Progenitor cell of endocrine pancreas (in vitro differentiated cells): ENCODE data around the gene HFM1. TPM values are rescaled to one million over a fixed set of nuclear protein-coding genes. Genes with fewer than 3 reads are reported as not detected.

Source experiments
- DNase-seq: peaks from one replicate; pipeline ENCODE4 v3.0.0; 2021; ENCODE audit warnings: low spot score; ENCODE audit not compliant: unreplicated experiment
- H3K27ac Mint-ChIP-seq: 2 replicates; pipeline ENCODE4 v1.8.0; 2021; ENCODE audit warnings: mild to moderate bottlenecking, moderate library complexity, mixed read lengths
- H3K27me3 Mint-ChIP-seq: 2 replicates; pipeline ENCODE4 v1.8.0; 2021; ENCODE audit warnings: mixed read lengths
- H3K36me3 Mint-ChIP-seq: 2 replicates; pipeline ENCODE4 v1.8.0; 2022; ENCODE audit warnings: mixed read lengths; ENCODE audit not compliant: insufficient read depth
- H3K4me1 Mint-ChIP-seq: 2 replicates; pipeline ENCODE4 v1.8.0; 2021; ENCODE audit warnings: low read depth, mixed read lengths
- H3K4me3 Mint-ChIP-seq: 2 replicates; pipeline ENCODE4 v1.8.0; 2021; ENCODE audit warnings: low read depth, mild to moderate bottlenecking, moderate library complexity, mixed read lengths
- H3K9me3 Mint-ChIP-seq: 2 replicates; pipeline ENCODE4 v1.8.0; 2021; ENCODE audit warnings: low read depth, mixed read lengths
- CTCF ChIP-seq: fragments of 200-600 bp; sonication (generic); IDR thresholded peaks from one replicate; pipeline ENCODE4 v1.5.0; 2021; ENCODE audit warnings: antibody characterized with exemption, mild to moderate bottlenecking; ENCODE audit not compliant: unreplicated experiment
- total RNA-seq: library from RNA; stranded (reverse); gene quantifications from 2 replicates; pipeline ENCODE4 v1.2.1, GENCODE V29; 2021

The HFM1 gene
- total RNA-seq, 1 donor from 2014 or later: 9.5 TPM

GRCh38 chr1:91282695-91283420 is 121.8 kb downstream of the HFM1 start:
- H3K9me3 Mint-ChIP-seq: no peaks in the 10 kb centered on the region
- TF ChIP-seq CTCF: peak; percentile 82
- H3K36me3 Mint-ChIP-seq: peaks cover 5% of the 10 kb centered on the region
- H3K27me3 Mint-ChIP-seq: peaks cover 41% of the 10 kb centered on the region
- peaks cover 10% of the 10 kb centered on the region for H3K4me1 Mint-ChIP-seq
- no peak overlapping the region for H3K4me3 Mint-ChIP-seq
- DNase-seq: peak; percentile 51
- no peak overlapping the region for H3K27ac Mint-ChIP-seq

- Mint-ChIP-seq H3K27ac (no peak overlapping the region), H3K4me3 (no peak overlapping the region), H3K4me1 (peaks cover 10% of the 10 kb centered on the region), H3K36me3 (peaks cover 4% of the 10 kb centered on the region), H3K9me3 (no peaks in the 10 kb centered on the region), H3K27me3 (peaks cover 41% of the 10 kb centered on the region)
- TF ChIP-seq CTCF: no peak
- DNase-seq: no peak
Measured at GRCh38 chr1:91281782-91282181, 122.9 kb downstream of the HFM1 start.

- Mint-ChIP-seq H3K27ac (no peak overlapping the region), H3K4me3 (no peak overlapping the region), H3K4me1 (peaks cover 10% of the 10 kb centered on the region), H3K9me3 (no peaks in the 10 kb centered on the region), H3K27me3 (peaks cover 56% of the 10 kb centered on the region), H3K36me3 (peaks cover 5% of the 10 kb centered on the region)
- TF ChIP-seq CTCF: peak; percentile 37
- no peak for DNase-seq
Measured at GRCh38 chr1:91278754-91279153, 125.9 kb downstream of the HFM1 start.

GRCh38 chr1:91273875-91274274 is 130.8 kb downstream of the HFM1 start:
- H3K4me1 Mint-ChIP-seq: peaks cover 5% of the 10 kb centered on the region
- peaks cover 24% of the 10 kb centered on the region for H3K27me3 Mint-ChIP-seq
- DNase-seq: no peak
- no peaks in the 10 kb centered on the region for H3K9me3 Mint-ChIP-seq
- no peak overlapping the region for H3K4me3 Mint-ChIP-seq
- no peak overlapping the region for H3K27ac Mint-ChIP-seq
- H3K36me3 Mint-ChIP-seq: peaks cover 8% of the 10 kb centered on the region
- no peak for TF ChIP-seq CTCF

GRCh38 chr1:91261655-91262054 is 143.0 kb downstream of the HFM1 start:
- Mint-ChIP-seq H3K36me3 (peaks cover 7% of the 10 kb centered on the region), H3K4me3 (no peak overlapping the region), H3K9me3 (no peaks in the 10 kb centered on the region), H3K27ac (no peak overlapping the region), H3K27me3 (no peaks in the 10 kb centered on the region), H3K4me1 (no peaks in the 10 kb centered on the region)
- TF ChIP-seq CTCF: no peak
- no peak for DNase-seq
